ENCODE data around the gene PLOD1.

- TF ChIP-seq CTCF (IDR thresholded peaks at IDR 0.05) (no peak), POLR2A (IDR thresholded peaks at IDR 0.05) (no peak)
These were observed 47.0 kb downstream of the PLOD1 start for GRCh38 chr1:11981378-11982009.

Data from uterus (tissue), 2 donors.